GM12874 (cell line): ENCODE measurements around the gene SRP14.

Experiments used
- CTCF ChIP-seq: IDR thresholded peaks from 2 replicates; pipeline ENCODE4 v1.5.1; 2011; ENCODE audit warnings: low read depth, mild to moderate bottlenecking, control low read depth, low read length, moderate library complexity; ENCODE audit not compliant: insufficient read depth

The SRP14 gene

GRCh38 chr15:40034186-40034946, 4.6 kb downstream of the SRP14 start:
- TF ChIP-seq CTCF = no peak

- no peak for TF ChIP-seq CTCF
Observed at GRCh38 chr15:40032125-40032839, 6.7 kb downstream of the SRP14 start.

GRCh38 chr15:40031300-40031699, 7.7 kb downstream of the SRP14 start:
- TF ChIP-seq CTCF = no peak

- peak; percentile 51; the same call in 1 of the 2 replicates for TF ChIP-seq CTCF
Observed at GRCh38 chr15:40029979-40030893, 8.7 kb downstream of the SRP14 start.

- no peak for TF ChIP-seq CTCF
Observed at GRCh38 chr15:40028853-40029252, 10.1 kb downstream of the SRP14 start.

- no peak for TF ChIP-seq CTCF
Observed at GRCh38 chr15:40028193-40028592, 10.8 kb downstream of the SRP14 start.
